Measurements from ENCODE around the gene EXOSC1. TPM values are rescaled to one million over a fixed set of nuclear protein-coding genes. Genes with fewer than 3 reads are reported as not detected.

The EXOSC1 gene
- total and polyA plus RNA-seq, 2 donors (not counting 3 experiments of a cell fraction or from before 2014, with no cell fraction given): 50.7 to 52.9 TPM

- intact Hi-C loops (cut with micrococcal nuclease) (loop anchor here (2.0 kb wide), 1 partner anchor 80 kb away; no protein-coding TSS in a partner anchor), dilution Hi-C loops (cut with MboI; ENCODE audit: extremely low pct_ligation_motif_present, low sequenced_read_pairs) (no loop called here)
- DNase-seq (ENCODE audit: low read depth, low spot score): no peak
- H2AFZ ChIP-seq (ENCODE audit: low read depth, low read length): no peak overlapping the region
- H3K9me3 ChIP-seq (replicated peaks; ENCODE audit: control insufficient read depth, insufficient read depth, low read length): no peaks in the 10 kb centered on the region
- no peak for FAIRE-seq
- H3K27ac ChIP-seq (ENCODE audit: insufficient read depth, low read depth, low read length): no peak overlapping the region
- no peaks in the 10 kb centered on the region for H3K9me1 ChIP-seq (replicated peaks; ENCODE audit: control insufficient read depth, extremely low read depth, insufficient read depth, low read length)
- peaks cover 3% of the 10 kb centered on the region for H3K4me1 ChIP-seq (ENCODE audit: control insufficient read depth, extremely low read depth, insufficient read depth, low read length)
- TF ChIP-seq GATA2 (IDR thresholded peaks at IDR 0.05; ENCODE audit: insufficient read depth, insufficient read length, low read depth, low read length) (no peak), POLR2A (IDR thresholded peaks at IDR 0.05; ENCODE audit: low read depth, low read length) (no peak), POLR2AphosphoS5 (IDR thresholded peaks at IDR 0.05; ENCODE audit: insufficient read depth, low read depth, low read length) (no peak), CTCF (IDR thresholded peaks at IDR 0.05; ENCODE audit: extremely low read depth in 1 of 2, insufficient read depth in 1 of 2, low read depth in 1 of 2, low read length in 2 of 2) (no peak), MAX (IDR thresholded peaks at IDR 0.05; ENCODE audit: insufficient read depth, insufficient read length) (no peak), FOS (IDR thresholded peaks at IDR 0.05; ENCODE audit: borderline replicate concordance, insufficient read depth, low read length) (no peak), MYC (IDR thresholded peaks at IDR 0.05; ENCODE audit: low read depth, low read length) (no peak), JUN (IDR thresholded peaks at IDR 0.05; ENCODE audit: borderline replicate concordance, insufficient read depth, insufficient read length, low read depth) (no peak), EZH2 (IDR thresholded peaks at IDR 0.05; ENCODE audit: borderline replicate concordance, low read depth, low read length, severe bottlenecking) (no peak)
- no peak overlapping the region for H3K4me3 ChIP-seq (replicated peaks in 1 of 3; ENCODE audit: insufficient read depth in 1 of 3, low read depth in 1 of 3, low read length in 3 of 3)
- no TSS peak for BruUV-seq (replicated peaks)
- no peaks in the 10 kb centered on the region for H3K27me3 ChIP-seq (ENCODE audit: control insufficient read depth in 2 of 2, insufficient read depth in 2 of 2, low read length in 2 of 2)
- no peak overlapping the region for H3K9ac ChIP-seq (replicated peaks; ENCODE audit: extremely low read depth, insufficient read depth, low read length)
- no peaks in the 10 kb centered on the region for H4K20me1 ChIP-seq (replicated peaks; ENCODE audit: control insufficient read depth, extremely low read depth, insufficient read depth, low read length)
- ChIA-PET POLR2A (interaction anchor here (1.1 kb wide), 1 partner anchor 91 kb away, joined by 5 read pairs; no protein-coding TSS in a partner anchor), CTCF (interaction anchor here (1.2 to 2.6 kb wide), 6 partner anchors 11 to 150 kb away, joined by 3 to 14 read pairs (median 6); partner anchors contain the start of gene ANKRD2)
- no peaks in the 10 kb centered on the region for H3K79me2 ChIP-seq (ENCODE audit: control insufficient read depth, insufficient read depth, low read length)
- no peak overlapping the region for H3K4me2 ChIP-seq (ENCODE audit: insufficient read depth, low read length)
- peaks cover 45 to 70% of the 10 kb centered on the region in 2 experiments for H3K36me3 ChIP-seq (ENCODE audit: control insufficient read depth in 2 of 2, extremely low read depth in 1 of 2, insufficient read depth in 2 of 2, low read length in 2 of 2)
Measured at GRCh38 chr10:97462309-97462708, 16.5 kb upstream of the EXOSC1 start.
